ENCODE measurements around the gene RIPOR3. TPM values are rescaled to one million over a fixed set of nuclear protein-coding genes. Genes with fewer than 3 reads are reported as not detected.

The RIPOR3 gene
- total RNA-seq, 1 donor from 2014 or later = 5.1 TPM

DNA sequence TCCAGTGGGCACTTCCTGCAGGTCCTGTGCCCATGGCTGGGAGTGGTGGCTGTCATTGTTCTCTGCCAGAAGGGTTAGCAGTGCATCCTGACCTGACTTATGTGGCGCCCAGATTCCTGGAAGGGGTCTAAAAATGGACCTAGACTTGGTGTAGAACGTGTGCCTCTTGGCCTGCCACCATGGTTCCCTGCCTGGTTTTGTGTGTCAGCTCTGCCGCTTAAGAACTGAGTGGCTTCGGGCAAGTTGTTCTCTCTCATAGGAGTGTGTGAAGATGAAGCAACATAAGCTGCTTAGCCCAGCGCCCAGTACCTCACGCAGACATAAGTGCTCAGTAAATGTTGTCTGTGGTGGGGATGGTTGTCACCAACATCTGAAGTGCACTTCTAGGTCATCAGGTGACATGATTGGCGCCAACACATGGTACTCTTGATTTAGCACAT lies 129.1 kb downstream of the RIPOR3 start:
- Mint-ChIP-seq H3K27ac (peak overlapping the region; percentile 70), H3K9me3 (no peaks in the 10 kb centered on the region), H3K4me1 (ENCODE audit: unreplicated experiment) (peaks cover 23% of the 10 kb centered on the region), H3K27me3 (no peaks in the 10 kb centered on the region), H3K4me3 (no peak overlapping the region), H3K36me3 (peaks cover 24% of the 10 kb centered on the region)
- no peak for DNase-seq (ENCODE audit: extremely low spot score, unreplicated experiment)
- TF ChIP-seq, protein P1, sequence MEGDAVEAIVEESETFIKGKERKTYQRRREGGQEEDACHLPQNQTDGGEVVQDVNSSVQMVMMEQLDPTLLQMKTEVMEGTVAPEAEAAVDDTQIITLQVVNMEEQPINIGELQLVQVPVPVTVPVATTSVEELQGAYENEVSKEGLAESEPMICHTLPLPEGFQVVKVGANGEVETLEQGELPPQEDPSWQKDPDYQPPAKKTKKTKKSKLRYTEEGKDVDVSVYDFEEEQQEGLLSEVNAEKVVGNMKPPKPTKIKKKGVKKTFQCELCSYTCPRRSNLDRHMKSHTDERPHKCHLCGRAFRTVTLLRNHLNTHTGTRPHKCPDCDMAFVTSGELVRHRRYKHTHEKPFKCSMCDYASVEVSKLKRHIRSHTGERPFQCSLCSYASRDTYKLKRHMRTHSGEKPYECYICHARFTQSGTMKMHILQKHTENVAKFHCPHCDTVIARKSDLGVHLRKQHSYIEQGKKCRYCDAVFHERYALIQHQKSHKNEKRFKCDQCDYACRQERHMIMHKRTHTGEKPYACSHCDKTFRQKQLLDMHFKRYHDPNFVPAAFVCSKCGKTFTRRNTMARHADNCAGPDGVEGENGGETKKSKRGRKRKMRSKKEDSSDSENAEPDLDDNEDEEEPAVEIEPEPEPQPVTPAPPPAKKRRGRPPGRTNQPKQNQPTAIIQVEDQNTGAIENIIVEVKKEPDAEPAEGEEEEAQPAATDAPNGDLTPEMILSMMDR (conservative IDR thresholded peaks at IDR 0.05) = no peak

DNA sequence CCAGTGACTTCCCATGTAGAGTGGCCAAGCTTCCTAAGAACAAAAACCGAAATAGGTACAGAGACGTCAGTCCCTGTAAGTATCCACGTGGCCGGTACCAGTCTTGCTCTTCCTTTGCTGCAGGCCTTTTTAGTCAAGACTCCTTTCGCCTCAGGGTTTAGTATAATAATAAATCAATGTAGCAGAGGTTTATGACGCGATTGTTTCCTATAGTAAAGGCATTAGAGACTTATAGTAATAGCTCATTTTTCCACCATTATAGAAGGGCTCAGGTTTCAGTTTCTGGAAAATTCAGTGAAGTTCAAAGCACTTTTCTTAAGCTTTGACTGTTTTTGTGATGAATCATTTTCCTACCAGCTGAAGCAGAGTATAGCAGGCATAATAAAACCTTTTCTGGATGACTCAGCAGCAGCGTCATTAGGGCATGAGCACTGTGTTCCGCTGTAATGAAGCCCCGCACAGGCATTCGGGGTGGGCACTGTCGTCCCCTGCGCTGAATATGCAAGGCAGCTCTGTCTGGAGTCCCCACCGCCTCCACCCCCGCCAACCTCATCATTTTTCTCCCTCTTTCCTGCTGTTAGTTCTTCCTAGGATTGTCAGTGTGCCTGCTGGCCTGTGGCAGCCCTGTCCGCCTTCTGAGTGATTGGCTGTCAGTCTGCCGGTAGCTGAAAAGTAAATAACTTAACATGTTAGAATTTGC lies 129.8 kb downstream of the RIPOR3 start:
- Mint-ChIP-seq H3K27ac (peak overlapping the region; percentile 70), H3K4me1 (ENCODE audit: unreplicated experiment) (peaks cover 23% of the 10 kb centered on the region), H3K9me3 (no peaks in the 10 kb centered on the region), H3K36me3 (peaks cover 21% of the 10 kb centered on the region), H3K4me3 (no peak overlapping the region), H3K27me3 (no peaks in the 10 kb centered on the region)
- TF ChIP-seq, protein P1 (conservative IDR thresholded peaks at IDR 0.05) = no peak
- no peak for DNase-seq (ENCODE audit: extremely low spot score, unreplicated experiment)

DNA sequence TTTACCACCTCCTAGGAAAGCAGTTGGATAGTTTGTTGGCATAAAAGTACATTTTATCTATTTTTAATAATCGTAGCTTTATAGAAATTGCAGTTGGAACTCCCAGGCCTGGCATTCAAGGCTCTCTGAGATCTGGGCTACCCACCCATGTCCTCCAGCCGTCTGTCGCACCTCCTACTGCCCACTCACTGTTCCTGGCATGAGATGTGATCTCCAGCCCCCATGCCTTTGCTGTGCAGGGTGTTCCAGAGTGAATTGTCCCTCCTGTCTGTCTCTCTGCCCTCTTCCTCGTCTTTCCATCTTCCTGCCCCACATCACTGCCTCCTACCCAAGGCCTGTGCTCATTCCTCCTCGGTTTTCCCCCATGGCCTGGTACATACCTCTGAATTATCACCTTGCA lies 130.5 kb downstream of the RIPOR3 start:
- TF ChIP-seq, protein P1 (conservative IDR thresholded peaks at IDR 0.05) = no peak
- no peaks in the 10 kb centered on the region for H3K27me3 Mint-ChIP-seq
- DNase-seq (ENCODE audit: extremely low spot score, unreplicated experiment) = no peak
- peak overlapping the region; percentile 70 for H3K27ac Mint-ChIP-seq
- no peak overlapping the region for H3K4me3 Mint-ChIP-seq
- H3K9me3 Mint-ChIP-seq = no peaks in the 10 kb centered on the region
- peaks cover 21% of the 10 kb centered on the region for H3K36me3 Mint-ChIP-seq
- H3K4me1 Mint-ChIP-seq (ENCODE audit: unreplicated experiment) = peaks cover 23% of the 10 kb centered on the region

DNA sequence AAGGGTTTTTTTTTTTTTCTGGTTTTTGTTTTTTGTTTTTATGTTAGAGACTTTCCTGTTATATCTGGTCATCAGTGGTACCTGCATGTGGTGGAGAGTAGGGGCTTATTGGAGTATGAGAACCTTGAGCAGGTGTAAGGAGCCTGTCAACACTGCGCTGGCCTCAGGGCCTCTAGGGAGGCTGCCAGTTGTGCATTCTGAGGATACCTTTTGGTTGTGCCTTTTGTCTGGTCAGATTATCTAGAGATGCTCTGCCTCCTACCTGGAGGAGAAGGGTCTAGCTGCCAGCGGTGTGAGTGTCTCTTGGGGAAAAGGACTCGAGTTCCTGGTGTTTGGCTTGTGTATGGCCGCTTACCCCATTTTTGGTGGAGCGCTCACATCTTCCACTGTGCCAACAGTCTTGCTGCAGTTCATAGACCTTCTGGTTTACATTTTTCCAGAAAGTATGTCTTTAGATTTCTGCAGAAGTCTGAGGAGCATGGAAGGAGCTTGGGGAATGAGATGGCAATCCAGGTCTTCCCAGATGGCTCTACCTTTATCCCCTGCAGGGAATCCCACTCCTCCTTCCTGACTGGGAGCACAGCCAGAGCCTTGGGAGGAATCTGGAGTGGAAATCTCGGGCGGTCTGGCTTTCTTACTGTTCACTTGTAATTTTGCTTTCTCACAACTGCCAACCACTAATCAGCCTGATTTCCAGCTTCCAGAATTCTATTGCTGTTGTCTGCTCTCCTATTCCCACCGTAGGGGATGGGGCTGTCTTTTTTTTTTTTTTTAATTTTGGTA lies 131.3 kb downstream of the RIPOR3 start:
- DNase-seq (ENCODE audit: extremely low spot score, unreplicated experiment) = no peak
- Mint-ChIP-seq H3K36me3 (peaks cover 19% of the 10 kb centered on the region), H3K27me3 (no peaks in the 10 kb centered on the region), H3K27ac (no peak overlapping the region), H3K4me1 (ENCODE audit: unreplicated experiment) (peaks cover 20% of the 10 kb centered on the region), H3K9me3 (no peaks in the 10 kb centered on the region), H3K4me3 (no peak overlapping the region)
- TF ChIP-seq, protein P1 (conservative IDR thresholded peaks at IDR 0.05) = no peak

DNA sequence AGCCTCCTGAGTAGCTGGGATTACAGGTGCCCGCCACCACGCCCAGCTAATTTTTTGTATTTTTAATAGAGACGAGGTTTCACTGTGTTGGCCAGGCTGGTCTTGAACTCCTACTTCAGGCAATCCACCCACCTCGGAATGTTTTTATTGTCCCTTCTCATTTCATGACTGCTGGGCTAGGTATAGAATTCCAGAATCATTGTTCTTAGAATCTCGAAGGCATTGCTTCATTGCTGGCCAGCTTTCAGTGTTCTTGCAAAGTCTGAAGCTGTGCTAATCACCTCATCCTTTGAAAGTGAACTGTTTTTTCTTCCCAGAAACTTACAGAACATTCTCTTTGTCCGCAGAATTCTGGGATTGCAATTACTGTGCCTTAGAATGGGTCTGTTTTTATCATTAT lies 132.2 kb downstream of the RIPOR3 start:
- TF ChIP-seq, protein P1 (conservative IDR thresholded peaks at IDR 0.05) = no peak
- no peak for DNase-seq (ENCODE audit: extremely low spot score, unreplicated experiment)
- Mint-ChIP-seq H3K9me3 (no peaks in the 10 kb centered on the region), H3K4me1 (ENCODE audit: unreplicated experiment) (peaks cover 16% of the 10 kb centered on the region), H3K27ac (no peak overlapping the region), H3K4me3 (no peak overlapping the region), H3K27me3 (no peaks in the 10 kb centered on the region), H3K36me3 (peaks cover 15% of the 10 kb centered on the region)

All from type B pancreatic cell (in vitro differentiated cells).